Mesendoderm (in vitro differentiated cells): ENCODE measurements around the gene SDR9C7.
A peak's percentile ranks its signal among the peaks of the same experiment; 100 is the strongest.
"Not testable (repeated sequence)": the region's sequence is repeated elsewhere in the genome, so short reads cannot be mapped to it uniquely, and the experiment has no call there.

Experiments
- DNase-seq: peaks from one replicate; pipeline ENCODE4 v3.0.0; 2013
- H2AK5ac ChIP-seq: 2 replicates; pipeline ENCODE4 v1.6.1; 2013; ENCODE audit warnings: low read length, inconsistent platforms
- H2BK120ac ChIP-seq: 2 replicates; pipeline ENCODE4 v1.6.1; 2013; ENCODE audit warnings: low read depth, mild to moderate bottlenecking, low read length, moderate library complexity, mixed read lengths
- H2BK15ac ChIP-seq: replicated peaks from 2 replicates; pipeline ENCODE4 v1.6.1; 2013; ENCODE audit warnings: low read depth, mild to moderate bottlenecking, moderate library complexity
- H2BK5ac ChIP-seq: 2 replicates; pipeline ENCODE4 v1.6.1; 2013; ENCODE audit warnings: low read length, inconsistent platforms
- H3K18ac ChIP-seq: 2 replicates; pipeline ENCODE4 v1.6.1; 2013; ENCODE audit warnings: mild to moderate bottlenecking, low read length, mixed read lengths
- H3K23ac ChIP-seq: one replicate; pipeline ENCODE4 v1.6.1; 2013; ENCODE audit warnings: low read length
- H3K27ac ChIP-seq: 2 replicates; pipeline ENCODE4 v1.5.1; 2013; ENCODE audit warnings: low read depth, mild to moderate bottlenecking, inconsistent platforms, low read length, moderate library complexity
- H3K27me3 ChIP-seq: 2 replicates; pipeline ENCODE4 v1.6.1; 2013; ENCODE audit warnings: low read length, control low read depth, mild to moderate bottlenecking, inconsistent platforms; ENCODE audit not compliant: insufficient read depth, poor library complexity
- H3K36me3 ChIP-seq: 2 replicates; pipeline ENCODE4 v1.6.1; 2013; ENCODE audit warnings: low read length, inconsistent platforms; ENCODE audit not compliant: control insufficient read depth, insufficient read depth
- H3K4ac ChIP-seq: one replicate; pipeline ENCODE4 v1.6.1; 2013; ENCODE audit warnings: low read depth, mild to moderate bottlenecking, low read length, moderate library complexity
- H3K4me1 ChIP-seq: 2 replicates; pipeline ENCODE4 v1.6.1; 2013; ENCODE audit warnings: low read depth, low read length, inconsistent platforms; ENCODE audit not compliant: control insufficient read depth
- H3K4me2 ChIP-seq: 2 replicates; pipeline ENCODE4 v1.6.1; 2013; ENCODE audit warnings: low read length
- H3K4me3 ChIP-seq: 2 replicates; pipeline ENCODE4 v1.5.1; 2013; ENCODE audit warnings: mild to moderate bottlenecking, low read length
- H3K56ac ChIP-seq: one replicate; pipeline ENCODE4 v1.6.1; 2013; ENCODE audit warnings: low read length
- H3K79me1 ChIP-seq: 2 replicates; pipeline ENCODE4 v1.6.1; 2013; ENCODE audit warnings: low read length, inconsistent platforms
- H3K79me2 ChIP-seq: 2 replicates; pipeline ENCODE4 v1.6.1; 2013; ENCODE audit warnings: mild to moderate bottlenecking, low read length; ENCODE audit not compliant: control insufficient read depth, insufficient read depth
- H3K9ac ChIP-seq: 2 replicates; pipeline ENCODE4 v1.6.1; 2013; ENCODE audit warnings: low read length, inconsistent platforms
- H4K5ac ChIP-seq: one replicate; pipeline ENCODE4 v1.6.1; 2013; ENCODE audit warnings: low read length
- H4K8ac ChIP-seq: one replicate; pipeline ENCODE4 v1.6.1; 2013; ENCODE audit warnings: low read depth, mild to moderate bottlenecking, control low read depth, low read length, moderate library complexity
- WGBS: extraction: QIAGEN DNeasy Blood & Tissue Kit; methylation state at CpG from one replicate; pipeline ENCODE4 v1.1.7; 2013; ENCODE audit warnings: low lambda C conversion rate, missing lambda C conversion rate; ENCODE audit not compliant: insufficient coverage; ENCODE audit errors: extremely low coverage; 5-methylcytosine and 5-hydroxymethylcytosine counted together

The SDR9C7 gene

GRCh38 chr12:56943374-56943773 is 9.2 kb upstream of the SDR9C7 start:
- WGBS: no CpG with 5 or more reads among the region's 1 CpG
- not testable (repeated sequence) for H3K79me1 ChIP-seq, H3K36me3 ChIP-seq, H2BK15ac ChIP-seq, H2BK120ac ChIP-seq, H2BK5ac ChIP-seq, H3K27ac ChIP-seq, H3K56ac ChIP-seq, H3K4ac ChIP-seq, H4K8ac ChIP-seq, H3K79me2 ChIP-seq, DNase-seq, H3K18ac ChIP-seq, H3K4me2 ChIP-seq, H2AK5ac ChIP-seq, H3K27me3 ChIP-seq, H4K5ac ChIP-seq, H3K9ac ChIP-seq, H3K23ac ChIP-seq, H3K4me1 ChIP-seq, H3K4me3 ChIP-seq

GRCh38 chr12:56941299-56942017 is 7.2 kb upstream of the SDR9C7 start:
- Histone ChIP-seq H3K4me3 (no peak overlapping the region), H2BK15ac (no peak overlapping the region), H4K8ac (no peak overlapping the region), H2BK5ac (no peak overlapping the region), H3K18ac (no peak overlapping the region), H3K4me2 (no peak overlapping the region), H2BK120ac (no peak overlapping the region), H3K56ac (no peak overlapping the region), H3K79me1 (no peaks in the 10 kb centered on the region), H3K23ac (no peak overlapping the region), H3K4me1 (no peaks in the 10 kb centered on the region), H3K9ac (no peak overlapping the region), H4K5ac (no peak overlapping the region), H3K4ac (no peak overlapping the region), H3K27me3 (no peaks in the 10 kb centered on the region), H3K79me2 (no peaks in the 10 kb centered on the region), H2AK5ac (no peak overlapping the region), H3K36me3 (no peaks in the 10 kb centered on the region), H3K27ac (no peak overlapping the region)
- DNase-seq: peak; percentile 5
- WGBS: no CpG with 5 or more reads among the region's 3 CpGs

- not testable (repeated sequence) for H3K79me2 ChIP-seq, H3K27me3 ChIP-seq, H3K4ac ChIP-seq, H3K4me2 ChIP-seq, H3K79me1 ChIP-seq, H3K18ac ChIP-seq, H4K5ac ChIP-seq, H3K27ac ChIP-seq, H3K9ac ChIP-seq, H3K23ac ChIP-seq, H3K36me3 ChIP-seq, H2AK5ac ChIP-seq, H3K4me3 ChIP-seq, H3K4me1 ChIP-seq, DNase-seq, H4K8ac ChIP-seq, H2BK120ac ChIP-seq, H3K56ac ChIP-seq, H2BK5ac ChIP-seq, H2BK15ac ChIP-seq
- WGBS: no CpG with 5 or more reads among the region's 4 CpGs
Measured at GRCh38 chr12:56940942-56941298, 6.7 kb upstream of the SDR9C7 start.

- H2BK15ac ChIP-seq: no peak overlapping the region
- no peaks in the 10 kb centered on the region for H3K27me3 ChIP-seq
- no peaks in the 10 kb centered on the region for H3K79me1 ChIP-seq
- H3K18ac ChIP-seq: no peak overlapping the region
- H3K4me1 ChIP-seq: peaks cover 4% of the 10 kb centered on the region
- no peak overlapping the region for H3K4ac ChIP-seq
- no peak overlapping the region for H3K23ac ChIP-seq
- no peak overlapping the region for H2BK120ac ChIP-seq
- H3K27ac ChIP-seq: no peak overlapping the region
- no peak overlapping the region for H3K4me2 ChIP-seq
- no peak for DNase-seq
- no peak overlapping the region for H4K8ac ChIP-seq
- H4K5ac ChIP-seq: no peak overlapping the region
- H3K56ac ChIP-seq: no peak overlapping the region
- no peaks in the 10 kb centered on the region for H3K36me3 ChIP-seq
- H2BK5ac ChIP-seq: no peak overlapping the region
- no peaks in the 10 kb centered on the region for H3K79me2 ChIP-seq
- no CpG with 5 or more reads among the region's 2 CpGs for WGBS
- no peak overlapping the region for H3K9ac ChIP-seq
- no peak overlapping the region for H3K4me3 ChIP-seq
- no peak overlapping the region for H2AK5ac ChIP-seq
Measured at GRCh38 chr12:56935752-56936151, 1.5 kb upstream of the SDR9C7 start.

GRCh38 chr12:56935157-56935556 is 949 bp upstream of the SDR9C7 start:
- no peak overlapping the region for H3K4me2 ChIP-seq
- no peak for DNase-seq
- H2BK5ac ChIP-seq: no peak overlapping the region

GRCh38 chr12:56932867-56933266 is 1.3 kb downstream of the SDR9C7 start:
- Histone ChIP-seq H3K4me1 (peaks cover 4% of the 10 kb centered on the region), H2BK120ac (no peak overlapping the region), H4K5ac (no peak overlapping the region), H3K79me2 (no peaks in the 10 kb centered on the region), H3K27me3 (no peaks in the 10 kb centered on the region), H3K79me1 (no peaks in the 10 kb centered on the region), H3K4ac (no peak overlapping the region), H3K4me3 (no peak overlapping the region), H3K9ac (no peak overlapping the region), H3K27ac (no peak overlapping the region), H3K18ac (no peak overlapping the region), H3K56ac (no peak overlapping the region), H2AK5ac (no peak overlapping the region), H2BK15ac (no peak overlapping the region), H3K4me2 (no peak overlapping the region), H4K8ac (no peak overlapping the region), H3K36me3 (no peaks in the 10 kb centered on the region), H3K23ac (no peak overlapping the region), H2BK5ac (no peak overlapping the region)
- peak; percentile 9 for DNase-seq
- no CpG with 5 or more reads among the region's 1 CpG for WGBS

More at GRCh38 chr12:56935157-56935556, 949 bp upstream of the SDR9C7 start:
- Histone ChIP-seq H3K36me3 (no peaks in the 10 kb centered on the region), H3K4me1 (peaks cover 4% of the 10 kb centered on the region), H2BK15ac (no peak overlapping the region), H3K27me3 (no peaks in the 10 kb centered on the region), H3K4me3 (no peak overlapping the region), H3K79me1 (no peaks in the 10 kb centered on the region), H3K56ac (no peak overlapping the region), H2AK5ac (no peak overlapping the region), H3K18ac (no peak overlapping the region), H4K5ac (no peak overlapping the region), H3K79me2 (no peaks in the 10 kb centered on the region), H4K8ac (no peak overlapping the region), H3K23ac (no peak overlapping the region), H3K4ac (no peak overlapping the region), H3K27ac (no peak overlapping the region), H3K9ac (no peak overlapping the region), H2BK120ac (no peak overlapping the region)
- WGBS: no CpG with 5 or more reads among the region's 2 CpGs
